HL-60 (cell line): ENCODE measurements around the gene DNAAF5.

Experiments used
- DNase-seq, 2 experiments: peaks; one replicate each; pipeline ENCODE4 v3.0.0-alpha.2; 2010 to 2020; ENCODE audit warnings: low read depth in 1 of 2, low spot score in 1 of 2
- H3K27ac ChIP-seq: fragments of 250-450 bp; sonication (Bioruptor Pico); replicated peaks from 2 replicates; pipeline ENCODE4 v1.5.1; 2020; ENCODE audit warnings: mild to moderate bottlenecking, moderate library complexity
- H3K27me3 ChIP-seq: fragments of 250-450 bp; sonication (Bioruptor Pico); 2 replicates; pipeline ENCODE4 v1.5.1; 2021; ENCODE audit warnings: mild to moderate bottlenecking, moderate library complexity; ENCODE audit not compliant: insufficient read depth, poor library complexity, severe bottlenecking
- H3K4me3 ChIP-seq: replicated peaks from 2 replicates; pipeline ENCODE4 v1.5.1; 2011; ENCODE audit warnings: mild to moderate bottlenecking, control low read depth, low read length; ENCODE audit not compliant: insufficient read depth
- GABPA ChIP-seq: IDR thresholded peaks from 2 replicates; pipeline ENCODE4 v1.6.1; 2012; ENCODE audit warnings: low read depth
- POLR2AphosphoS5 ChIP-seq: IDR thresholded peaks from 2 replicates; pipeline ENCODE4 v1.6.1; 2012; ENCODE audit warnings: low read depth
- REST ChIP-seq: IDR thresholded peaks from 2 replicates; pipeline ENCODE4 v1.6.1; 2012; ENCODE audit warnings: low read depth; ENCODE audit not compliant: insufficient replicate concordance
- SPI1 ChIP-seq: IDR thresholded peaks from 2 replicates; pipeline ENCODE4 v1.6.1; 2012; ENCODE audit warnings: low read depth, mild to moderate bottlenecking, borderline replicate concordance
- TF ChIP-seq, protein P1 (sequence below): IDR thresholded peaks from one replicate; pipeline ENCODE4 v1.5.1; 2011; ENCODE audit warnings: low read length, control low read depth, inconsistent platforms; ENCODE audit not compliant: insufficient read depth

The DNAAF5 gene

GRCh38 chr7:779480-779879 lies 53.0 kb downstream of the DNAAF5 start:
- no peak overlapping the region for H3K27ac ChIP-seq
- H3K27me3 ChIP-seq = no peaks in the 10 kb centered on the region
- no peak overlapping the region for H3K4me3 ChIP-seq
- TF ChIP-seq GABPA (no peak), SPI1 (no peak), POLR2AphosphoS5 (no peak), REST (no peak)
- TF ChIP-seq, protein P1, sequence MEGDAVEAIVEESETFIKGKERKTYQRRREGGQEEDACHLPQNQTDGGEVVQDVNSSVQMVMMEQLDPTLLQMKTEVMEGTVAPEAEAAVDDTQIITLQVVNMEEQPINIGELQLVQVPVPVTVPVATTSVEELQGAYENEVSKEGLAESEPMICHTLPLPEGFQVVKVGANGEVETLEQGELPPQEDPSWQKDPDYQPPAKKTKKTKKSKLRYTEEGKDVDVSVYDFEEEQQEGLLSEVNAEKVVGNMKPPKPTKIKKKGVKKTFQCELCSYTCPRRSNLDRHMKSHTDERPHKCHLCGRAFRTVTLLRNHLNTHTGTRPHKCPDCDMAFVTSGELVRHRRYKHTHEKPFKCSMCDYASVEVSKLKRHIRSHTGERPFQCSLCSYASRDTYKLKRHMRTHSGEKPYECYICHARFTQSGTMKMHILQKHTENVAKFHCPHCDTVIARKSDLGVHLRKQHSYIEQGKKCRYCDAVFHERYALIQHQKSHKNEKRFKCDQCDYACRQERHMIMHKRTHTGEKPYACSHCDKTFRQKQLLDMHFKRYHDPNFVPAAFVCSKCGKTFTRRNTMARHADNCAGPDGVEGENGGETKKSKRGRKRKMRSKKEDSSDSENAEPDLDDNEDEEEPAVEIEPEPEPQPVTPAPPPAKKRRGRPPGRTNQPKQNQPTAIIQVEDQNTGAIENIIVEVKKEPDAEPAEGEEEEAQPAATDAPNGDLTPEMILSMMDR = no peak
- DNase-seq = no peak

- H3K27me3 ChIP-seq = no peaks in the 10 kb centered on the region
- H3K27ac ChIP-seq = no peak overlapping the region
- H3K4me3 ChIP-seq = no peak overlapping the region
- no peak for TF ChIP-seq GABPA
- TF ChIP-seq, protein P1 = no peak
- no peak for DNase-seq
Observed at GRCh38 chr7:780081-780480, 53.6 kb downstream of the DNAAF5 start.

GRCh38 chr7:780516-780915 lies 54.0 kb downstream of the DNAAF5 start:
- Histone ChIP-seq H3K4me3 (no peak overlapping the region), H3K27me3 (no peaks in the 10 kb centered on the region), H3K27ac (no peak overlapping the region)
- TF ChIP-seq, protein P1 = no peak
- TF ChIP-seq SPI1 = no peak
- no peak for TF ChIP-seq REST
- no peak for TF ChIP-seq POLR2AphosphoS5
- TF ChIP-seq GABPA = no peak
- DNase-seq = no peak

GRCh38 chr7:781186-781849 lies 54.8 kb downstream of the DNAAF5 start:
- Histone ChIP-seq H3K4me3 (no peak overlapping the region), H3K27me3 (no peaks in the 10 kb centered on the region), H3K27ac (no peak overlapping the region)
- DNase-seq = no peak
- TF ChIP-seq SPI1 (no peak), GABPA (no peak)
